Neural progenitor cell (in vitro differentiated cells): ENCODE data around the gene SPON1.
"Not testable (repeated sequence)": the region's sequence is repeated elsewhere in the genome, so short reads cannot be mapped to it uniquely, and the experiment has no call there.

Experiments
- EZH2phosphoT487 ChIP-seq: fragments of 200-600 bp; sonication (generic); IDR thresholded peaks from 2 replicates; pipeline ENCODE4 v1.6.1; 2017; ENCODE audit warnings: antibody characterized with exemption
- TF ChIP-seq, protein P1 (sequence below): fragments of 200-600 bp; sonication (generic); IDR thresholded peaks from 2 replicates; pipeline ENCODE4 v1.5.1; 2017; ENCODE audit warnings: antibody characterized with exemption, mild to moderate bottlenecking

GRCh38 chr11:14278869-14279268 lies 316.3 kb downstream of the SPON1 start:
- TF ChIP-seq, protein P1, sequence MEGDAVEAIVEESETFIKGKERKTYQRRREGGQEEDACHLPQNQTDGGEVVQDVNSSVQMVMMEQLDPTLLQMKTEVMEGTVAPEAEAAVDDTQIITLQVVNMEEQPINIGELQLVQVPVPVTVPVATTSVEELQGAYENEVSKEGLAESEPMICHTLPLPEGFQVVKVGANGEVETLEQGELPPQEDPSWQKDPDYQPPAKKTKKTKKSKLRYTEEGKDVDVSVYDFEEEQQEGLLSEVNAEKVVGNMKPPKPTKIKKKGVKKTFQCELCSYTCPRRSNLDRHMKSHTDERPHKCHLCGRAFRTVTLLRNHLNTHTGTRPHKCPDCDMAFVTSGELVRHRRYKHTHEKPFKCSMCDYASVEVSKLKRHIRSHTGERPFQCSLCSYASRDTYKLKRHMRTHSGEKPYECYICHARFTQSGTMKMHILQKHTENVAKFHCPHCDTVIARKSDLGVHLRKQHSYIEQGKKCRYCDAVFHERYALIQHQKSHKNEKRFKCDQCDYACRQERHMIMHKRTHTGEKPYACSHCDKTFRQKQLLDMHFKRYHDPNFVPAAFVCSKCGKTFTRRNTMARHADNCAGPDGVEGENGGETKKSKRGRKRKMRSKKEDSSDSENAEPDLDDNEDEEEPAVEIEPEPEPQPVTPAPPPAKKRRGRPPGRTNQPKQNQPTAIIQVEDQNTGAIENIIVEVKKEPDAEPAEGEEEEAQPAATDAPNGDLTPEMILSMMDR = not testable (repeated sequence)
- not testable (repeated sequence) for TF ChIP-seq EZH2phosphoT487
